ENCODE data around the gene INPP4A. TPM values are rescaled to one million over a fixed set of nuclear protein-coding genes. Genes with fewer than 3 reads are reported as not detected.
A peak's percentile ranks its signal among the peaks of the same experiment; 100 is the strongest.
"Not testable (repeated sequence)": the region's sequence is repeated elsewhere in the genome, so short reads cannot be mapped to it uniquely, and the experiment has no call there.

INPP4A gene
- total RNA-seq, 1 donor from 2014 or later = 45.0 TPM

DNA sequence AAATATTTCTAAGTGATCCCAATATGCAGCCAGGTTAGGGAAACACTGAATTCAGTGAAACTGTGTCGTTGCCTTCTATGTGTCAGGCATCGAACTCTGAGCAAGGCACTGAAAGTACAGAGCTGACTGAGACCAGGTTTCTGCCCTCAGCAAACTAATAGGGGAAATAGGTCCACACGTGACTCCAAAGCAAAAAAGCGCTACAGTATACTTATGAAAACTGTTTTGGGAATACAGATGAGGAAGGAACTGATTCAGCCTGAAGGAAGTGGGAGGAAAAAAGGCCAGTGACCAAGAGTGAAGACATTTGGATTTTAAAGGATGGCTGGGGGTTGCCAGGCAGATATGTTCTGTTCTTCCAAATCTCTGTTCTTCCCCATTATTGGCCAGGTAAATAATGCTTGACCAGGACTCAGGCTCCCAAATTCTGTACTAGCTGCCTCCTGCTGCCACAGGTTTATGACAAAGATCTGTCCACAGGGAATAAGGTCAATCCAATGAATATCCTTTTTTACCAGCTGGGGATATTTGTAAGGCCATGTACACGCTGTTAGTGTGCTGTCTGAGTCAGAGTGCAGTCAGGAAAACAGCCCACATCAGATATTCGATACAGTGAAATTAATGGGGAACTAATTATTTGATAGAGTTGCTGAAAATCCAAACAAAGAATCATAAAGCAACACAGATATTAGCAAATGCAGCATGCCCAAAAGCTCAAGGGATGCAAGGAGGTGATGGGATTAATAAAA lies 24.5 kb upstream of the INPP4A start:
- Mint-ChIP-seq H3K9me3 (peaks cover 19% of the 10 kb centered on the region), H3K27me3 (no peaks in the 10 kb centered on the region), H3K36me3 (ENCODE audit: low read depth) (peaks cover 10% of the 10 kb centered on the region), H3K27ac (no peak overlapping the region), H3K4me1 (peaks cover 4% of the 10 kb centered on the region), H3K4me3 (no peak overlapping the region)
- intact Hi-C loops (cut with micrococcal nuclease) = no loop called here
- DNase-seq = no peak

- DNase-seq = no peak
- Mint-ChIP-seq H3K9me3 (peaks cover 19% of the 10 kb centered on the region), H3K36me3 (ENCODE audit: low read depth) (peaks cover 10% of the 10 kb centered on the region), H3K4me1 (no peaks in the 10 kb centered on the region), H3K27ac (no peak overlapping the region), H3K27me3 (peaks cover 6% of the 10 kb centered on the region), H3K4me3 (no peak overlapping the region)
- intact Hi-C loops (cut with micrococcal nuclease) = no loop called here
Measured at GRCh38 chr2:98422449-98422848, 22.2 kb upstream of the INPP4A start.

GRCh38 chr2:98426771-98427170 lies 17.9 kb upstream of the INPP4A start:
- DNase-seq = peak; percentile 4
- intact Hi-C loops (cut with micrococcal nuclease) = no loop called here
- H3K4me3 Mint-ChIP-seq = no peak overlapping the region
- peaks cover 12% of the 10 kb centered on the region for H3K27me3 Mint-ChIP-seq
- peaks cover 9% of the 10 kb centered on the region for H3K36me3 Mint-ChIP-seq (ENCODE audit: low read depth)
- H3K4me1 Mint-ChIP-seq = no peaks in the 10 kb centered on the region
- H3K9me3 Mint-ChIP-seq = peaks cover 12% of the 10 kb centered on the region
- H3K27ac Mint-ChIP-seq = no peak overlapping the region

DNA sequence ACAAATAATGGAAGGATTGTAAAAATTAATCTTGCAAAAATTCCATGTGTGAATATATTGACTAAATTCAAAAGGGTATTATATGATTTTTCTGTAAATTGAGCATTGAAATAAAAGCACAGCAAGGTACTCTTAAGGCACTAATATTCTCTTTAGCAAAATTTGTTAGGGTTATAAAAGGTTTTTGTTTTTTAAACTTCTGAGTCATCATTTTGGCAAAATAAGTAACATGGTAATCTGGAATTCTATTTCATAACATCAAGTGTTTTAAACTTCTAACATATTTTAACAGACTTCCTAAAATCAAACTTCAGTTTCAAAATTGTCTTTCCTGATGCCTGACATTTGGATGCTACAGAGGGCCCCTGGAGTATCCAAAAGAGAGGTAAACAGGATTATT lies 12.5 kb upstream of the INPP4A start:
- intact Hi-C loops (cut with micrococcal nuclease) = no loop called here
- Mint-ChIP-seq H3K27ac (no peak overlapping the region), H3K9me3 (peaks cover 8% of the 10 kb centered on the region), H3K4me3 (no peak overlapping the region), H3K4me1 (peaks cover under 1% of the 10 kb centered on the region), H3K27me3 (peaks cover 11% of the 10 kb centered on the region), H3K36me3 (ENCODE audit: low read depth) (peaks cover 3% of the 10 kb centered on the region)
- no peak for DNase-seq

GRCh38 chr2:98433363-98433964 lies 11.2 kb upstream of the INPP4A start:
- no peak overlapping the region for H3K27ac Mint-ChIP-seq
- H3K4me3 Mint-ChIP-seq = no peak overlapping the region
- peaks cover 10% of the 10 kb centered on the region for H3K27me3 Mint-ChIP-seq
- H3K4me1 Mint-ChIP-seq = peaks cover 5% of the 10 kb centered on the region
- DNase-seq = peak; percentile 40
- H3K36me3 Mint-ChIP-seq (ENCODE audit: low read depth) = peaks cover 3% of the 10 kb centered on the region
- H3K9me3 Mint-ChIP-seq = peaks cover 8% of the 10 kb centered on the region
- intact Hi-C loops (cut with micrococcal nuclease) = no loop called here

DNA sequence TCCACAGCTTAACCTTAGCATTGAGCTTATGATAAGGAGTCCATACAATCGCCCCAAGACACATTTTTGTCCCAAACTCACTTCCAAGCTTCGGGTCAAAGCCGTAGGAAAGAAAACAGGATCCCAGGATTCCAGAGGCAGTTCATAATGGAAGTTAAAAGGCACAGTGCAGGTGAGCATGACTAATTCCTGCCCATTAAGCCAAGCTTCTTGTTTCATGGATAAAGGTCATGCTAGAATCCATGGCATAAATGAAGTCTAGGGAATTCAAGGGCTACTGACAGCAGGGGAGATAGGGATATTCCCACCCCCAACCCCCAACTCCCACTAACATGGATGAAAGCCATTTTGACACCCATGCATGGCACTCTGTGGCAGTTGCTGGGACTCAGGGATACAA lies 10.2 kb upstream of the INPP4A start:
- peaks cover 14% of the 10 kb centered on the region for H3K4me1 Mint-ChIP-seq
- peak; percentile 34 for DNase-seq
- H3K4me3 Mint-ChIP-seq = no peak overlapping the region
- peaks cover 5% of the 10 kb centered on the region for H3K36me3 Mint-ChIP-seq (ENCODE audit: low read depth)
- peaks cover 5% of the 10 kb centered on the region for H3K27me3 Mint-ChIP-seq
- intact Hi-C loops (cut with micrococcal nuclease) = no loop called here
- no peak overlapping the region for H3K27ac Mint-ChIP-seq
- peaks cover 9% of the 10 kb centered on the region for H3K9me3 Mint-ChIP-seq

- Mint-ChIP-seq H3K9me3 (peaks cover 18% of the 10 kb centered on the region), H3K4me1 (peaks cover 17% of the 10 kb centered on the region), H3K36me3 (ENCODE audit: low read depth) (peaks cover 13% of the 10 kb centered on the region)
- H3K4me3 Mint-ChIP-seq; H3K27me3 Mint-ChIP-seq; H3K27ac Mint-ChIP-seq; intact Hi-C loops (cut with micrococcal nuclease): not testable (repeated sequence)
- peak; percentile 28 for DNase-seq
Measured at GRCh38 chr2:98435670-98436069, 9.0 kb upstream of the INPP4A start.

DNA sequence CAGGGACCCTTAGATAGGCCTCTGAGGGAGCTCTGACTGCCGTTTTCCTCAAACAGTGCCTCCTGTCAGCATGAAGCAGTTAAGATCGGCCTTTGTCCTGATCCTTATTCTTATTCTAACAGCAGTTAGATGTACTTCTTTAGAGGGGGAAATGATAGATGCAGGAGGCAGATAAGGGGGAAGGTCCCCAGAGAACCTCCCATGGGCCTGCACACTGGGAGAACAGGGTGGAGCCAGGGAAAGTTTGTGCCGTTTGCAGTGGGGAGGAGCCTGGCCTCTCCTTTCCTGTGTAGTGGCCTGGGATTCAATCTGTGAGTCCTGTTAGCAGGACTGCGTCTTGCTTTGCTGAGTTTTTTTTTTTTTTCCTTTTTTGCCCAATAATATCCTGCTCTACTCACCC lies 7.9 kb upstream of the INPP4A start:
- intact Hi-C loops (cut with micrococcal nuclease) = no loop called here
- Mint-ChIP-seq H3K4me1 (peaks cover 17% of the 10 kb centered on the region), H3K27ac (peak overlapping the region; percentile 29), H3K9me3 (peaks cover 18% of the 10 kb centered on the region), H3K27me3 (peaks cover 5% of the 10 kb centered on the region), H3K36me3 (ENCODE audit: low read depth) (peaks cover 14% of the 10 kb centered on the region), H3K4me3 (no peak overlapping the region)
- DNase-seq = peak; percentile 44

DNA sequence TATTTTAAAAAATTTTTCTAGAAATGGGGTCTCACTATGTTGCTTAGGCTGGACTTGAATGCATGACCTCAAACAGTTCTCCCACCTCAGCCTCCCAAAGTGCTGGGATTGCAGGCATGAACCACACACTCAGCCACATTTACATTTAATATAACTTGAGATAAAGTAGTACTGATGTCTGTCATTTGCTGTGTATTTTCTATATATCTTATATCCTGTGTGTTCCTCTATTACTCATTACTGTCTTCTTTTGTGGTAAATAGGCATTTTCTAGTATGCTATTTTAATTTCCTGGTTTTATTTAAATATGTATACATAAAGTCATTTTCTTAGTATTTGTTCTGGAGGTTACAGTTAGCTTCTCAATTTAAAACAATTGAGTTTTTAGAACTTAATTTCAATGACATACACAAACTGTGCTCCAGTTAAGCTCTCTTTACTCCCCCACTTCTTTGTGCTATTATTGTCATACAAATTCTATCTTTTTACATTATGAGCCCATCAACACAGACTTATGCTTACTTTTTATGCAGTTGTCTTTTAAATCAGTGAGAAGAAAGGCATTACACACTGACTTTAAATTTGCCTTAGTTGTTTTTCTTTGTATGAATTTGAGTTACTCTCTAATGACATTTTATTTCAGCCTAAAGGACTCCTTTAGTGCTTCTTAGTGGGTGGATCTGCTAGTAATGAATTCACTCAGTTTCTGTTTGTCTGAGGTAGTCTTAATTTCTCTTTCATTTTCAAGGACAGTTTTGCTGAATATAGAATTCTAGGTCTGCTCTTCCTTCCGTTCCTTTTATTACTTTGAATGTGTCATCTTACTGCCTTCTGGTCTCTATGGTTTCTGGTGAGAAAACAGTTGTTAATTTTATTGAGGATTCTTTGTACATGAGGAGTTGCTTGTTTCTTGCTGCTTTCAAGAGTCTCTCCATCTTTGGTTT lies 6.2 kb upstream of the INPP4A start:
- Mint-ChIP-seq H3K9me3 (peaks cover 12% of the 10 kb centered on the region), H3K36me3 (ENCODE audit: low read depth) (peaks cover 11% of the 10 kb centered on the region), H3K27me3 (no peaks in the 10 kb centered on the region), H3K4me3 (peak overlapping the region; percentile 58), H3K4me1 (peaks cover 17% of the 10 kb centered on the region), H3K27ac (peak overlapping the region; percentile 87)
- intact Hi-C loops (cut with micrococcal nuclease) = loop anchor here (1.0 to 2.0 kb wide), 4 partner anchors 17 to 80 kb away; no protein-coding TSS in a partner anchor
- peak; percentile 64 for DNase-seq

DNA sequence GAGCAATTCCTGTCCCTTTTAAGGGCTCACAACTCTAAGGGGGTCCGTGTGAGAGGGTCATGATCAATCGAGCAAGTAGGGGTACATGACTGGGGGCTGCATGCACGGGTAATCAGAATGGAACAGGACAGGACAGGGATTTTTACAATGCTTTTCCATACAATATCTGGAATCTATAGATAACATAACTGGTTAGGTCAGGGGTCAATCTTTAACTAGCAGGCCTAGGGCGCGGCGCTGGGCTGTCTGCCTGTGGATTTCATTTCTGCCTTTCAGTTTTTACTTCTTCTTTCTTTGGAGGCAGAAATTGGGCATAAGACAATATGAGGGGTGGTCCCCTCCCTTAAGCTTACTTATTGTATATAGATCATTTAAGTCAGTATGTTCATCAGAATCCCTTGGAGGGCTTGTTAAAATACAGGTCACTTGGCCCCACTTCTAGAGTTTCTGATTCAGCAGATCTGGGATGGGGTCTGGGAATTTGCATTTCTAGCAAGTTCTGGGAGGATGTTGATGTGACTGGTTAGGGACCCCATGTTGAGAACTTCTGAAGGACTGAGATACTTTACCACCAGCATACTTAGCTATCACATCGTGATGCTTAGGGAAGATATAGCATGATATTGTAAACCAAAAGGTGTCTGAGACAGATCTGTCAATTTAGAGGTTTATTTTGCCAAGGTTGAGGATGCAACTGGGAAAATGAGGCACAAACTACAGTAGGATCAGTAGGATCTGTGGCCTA lies 2.8 kb upstream of the INPP4A start:
- intact Hi-C loops (cut with micrococcal nuclease) = loop anchor here (10.0 kb wide), 2 partner anchors 713 to 777 kb away; partner anchors contain the start of genes ACTR1B, C2orf92, LIPT1 and TSGA10
- DNase-seq = peak; percentile 47
- Mint-ChIP-seq H3K4me3 (no peak overlapping the region), H3K36me3 (ENCODE audit: low read depth) (peaks cover 17% of the 10 kb centered on the region), H3K9me3 (peaks cover 9% of the 10 kb centered on the region), H3K27ac (peak overlapping the region; percentile 6), H3K4me1 (peaks cover 32% of the 10 kb centered on the region), H3K27me3 (no peaks in the 10 kb centered on the region)

DNA sequence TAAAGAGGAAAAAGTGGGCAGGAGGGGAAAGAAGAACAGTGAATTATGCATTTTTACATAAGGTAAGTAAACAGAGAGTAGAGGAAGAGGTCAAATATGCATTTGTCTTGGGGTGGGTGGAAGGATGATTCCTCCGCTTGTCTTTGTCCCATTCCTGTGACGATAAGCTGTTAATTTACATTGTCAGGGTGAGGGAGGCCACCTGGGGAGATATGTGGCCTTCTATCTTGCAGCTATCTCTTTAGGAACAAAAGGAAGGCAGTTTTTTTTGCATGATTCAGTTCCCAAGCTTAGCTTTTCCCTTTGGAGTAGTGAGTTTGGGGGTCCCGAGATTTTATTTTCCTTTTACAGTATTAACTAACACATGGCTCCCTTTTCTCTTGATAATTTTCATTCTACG lies 2.2 kb upstream of the INPP4A start:
- no peaks in the 10 kb centered on the region for H3K27me3 Mint-ChIP-seq
- intact Hi-C loops (cut with micrococcal nuclease) = loop anchor here (10.0 kb wide), 2 partner anchors 712 to 778 kb away; partner anchors contain the start of genes ACTR1B, C2orf92, LIPT1 and TSGA10
- H3K9me3 Mint-ChIP-seq = peaks cover 9% of the 10 kb centered on the region
- no peak overlapping the region for H3K27ac Mint-ChIP-seq
- peak; percentile 53 for DNase-seq
- H3K36me3 Mint-ChIP-seq (ENCODE audit: low read depth) = peaks cover 17% of the 10 kb centered on the region
- peaks cover 35% of the 10 kb centered on the region for H3K4me1 Mint-ChIP-seq
- no peak overlapping the region for H3K4me3 Mint-ChIP-seq

DNA sequence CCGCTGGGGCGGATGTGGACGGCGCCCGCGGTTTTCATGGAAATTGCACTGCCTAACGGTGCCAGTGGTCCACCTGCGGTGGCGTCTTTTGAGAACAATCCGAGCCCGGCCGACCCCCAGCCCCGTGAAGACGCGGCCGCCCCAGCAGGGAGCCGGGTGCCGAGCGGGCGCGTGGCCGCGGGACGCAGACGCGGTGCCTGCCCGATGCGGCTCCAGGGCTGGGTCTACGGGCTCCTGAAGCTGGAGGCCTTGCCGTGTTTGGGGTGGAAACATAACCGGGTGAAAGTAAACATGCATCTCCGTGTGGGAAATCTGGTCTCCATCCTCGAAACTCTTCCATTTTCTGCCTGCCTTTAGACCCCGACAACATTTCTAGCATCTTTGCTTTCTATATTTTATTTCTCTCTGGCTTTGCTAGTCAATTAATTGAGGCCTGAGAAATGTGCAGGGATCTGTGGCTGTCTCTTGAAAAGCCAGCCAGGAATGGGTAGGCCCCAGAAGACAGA lies 572 bp downstream of the INPP4A start:
- Mint-ChIP-seq H3K4me3 (peak overlapping the region; percentile 89), H3K9me3 (peaks cover 3% of the 10 kb centered on the region), H3K27ac (peak overlapping the region; percentile 91), H3K27me3 (no peaks in the 10 kb centered on the region), H3K4me1 (peaks cover 40% of the 10 kb centered on the region), H3K36me3 (ENCODE audit: low read depth) (peaks cover 10% of the 10 kb centered on the region)
- intact Hi-C loops (cut with micrococcal nuclease) = loop anchor here (1.0 to 10.0 kb wide), 4 partner anchors 20 to 780 kb away; partner anchors contain the start of genes ACTR1B, C2orf92, LIPT1 and TSGA10
- no peak for DNase-seq

All from activated CD4-positive, alpha-beta T cell treated with anti-CD3 and anti-CD28 coated beads, Interleukin-2, amount 10 ng/mL, durations not matched to agents 24 days and 14 days (primary cell).